Measurements from ENCODE around the gene AP1G1. TPM values are rescaled to one million over a fixed set of nuclear protein-coding genes. Genes with fewer than 3 reads are reported as not detected.

Gene AP1G1
- total RNA-seq, 1 donor = 80.5 TPM

GRCh38 chr16:71762186-71762585, 46.4 kb downstream of the AP1G1 start:
- peak; percentile 16 for DNase-seq (ENCODE audit: low read depth)
- TF ChIP-seq CTCF (IDR thresholded peaks at IDR 0.05; ENCODE audit: insufficient read depth, low read length) = no peak
- no peak overlapping the region for H3K4me3 ChIP-seq (ENCODE audit: low read depth, low read length)

GRCh38 chr16:71761097-71761496, 47.5 kb downstream of the AP1G1 start:
- no peak for TF ChIP-seq CTCF (IDR thresholded peaks at IDR 0.05; ENCODE audit: insufficient read depth, low read length)
- no peak overlapping the region for H3K4me3 ChIP-seq (ENCODE audit: low read depth, low read length)
- DNase-seq (ENCODE audit: low read depth) = no peak

GRCh38 chr16:71758293-71758760, 50.3 kb downstream of the AP1G1 start:
- no peak overlapping the region for H3K4me3 ChIP-seq (ENCODE audit: low read depth, low read length)
- no peak for DNase-seq (ENCODE audit: low read depth)
- no peak for TF ChIP-seq CTCF (IDR thresholded peaks at IDR 0.05; ENCODE audit: insufficient read depth, low read length)

GRCh38 chr16:71754652-71755051, 54.0 kb downstream of the AP1G1 start:
- no peak for DNase-seq (ENCODE audit: low read depth)
- H3K4me3 ChIP-seq (ENCODE audit: low read depth, low read length) = no peak overlapping the region
- no peak for TF ChIP-seq CTCF (IDR thresholded peaks at IDR 0.05; ENCODE audit: insufficient read depth, low read length)

GRCh38 chr16:71754108-71754507, 54.5 kb downstream of the AP1G1 start:
- no peak for TF ChIP-seq CTCF (IDR thresholded peaks at IDR 0.05; ENCODE audit: insufficient read depth, low read length)
- H3K4me3 ChIP-seq (ENCODE audit: low read depth, low read length) = no peak overlapping the region
- no peak for DNase-seq (ENCODE audit: low read depth)

GRCh38 chr16:71748226-71748625, 60.4 kb downstream of the AP1G1 start:
- DNase-seq (ENCODE audit: low read depth) = no peak
- no peak for TF ChIP-seq CTCF (IDR thresholded peaks at IDR 0.05; ENCODE audit: insufficient read depth, low read length)
- H3K4me3 ChIP-seq (ENCODE audit: low read depth, low read length) = no peak overlapping the region

- H3K4me3 ChIP-seq (ENCODE audit: low read depth, low read length) = no peak overlapping the region
- peak; percentile 74 for TF ChIP-seq CTCF (IDR thresholded peaks at IDR 0.05; ENCODE audit: insufficient read depth, low read length)
- DNase-seq (ENCODE audit: low read depth) = peak; percentile 60
Observed at GRCh38 chr16:71746442-71747046, 62.1 kb downstream of the AP1G1 start.
